ENCODE results near the gene UQCRC2. TPM values are rescaled to one million over a fixed set of nuclear protein-coding genes. Genes with fewer than 3 reads are reported as not detected.

The UQCRC2 gene
- total RNA-seq, 1 experiment from 2014 or later = 299 TPM

DNA sequence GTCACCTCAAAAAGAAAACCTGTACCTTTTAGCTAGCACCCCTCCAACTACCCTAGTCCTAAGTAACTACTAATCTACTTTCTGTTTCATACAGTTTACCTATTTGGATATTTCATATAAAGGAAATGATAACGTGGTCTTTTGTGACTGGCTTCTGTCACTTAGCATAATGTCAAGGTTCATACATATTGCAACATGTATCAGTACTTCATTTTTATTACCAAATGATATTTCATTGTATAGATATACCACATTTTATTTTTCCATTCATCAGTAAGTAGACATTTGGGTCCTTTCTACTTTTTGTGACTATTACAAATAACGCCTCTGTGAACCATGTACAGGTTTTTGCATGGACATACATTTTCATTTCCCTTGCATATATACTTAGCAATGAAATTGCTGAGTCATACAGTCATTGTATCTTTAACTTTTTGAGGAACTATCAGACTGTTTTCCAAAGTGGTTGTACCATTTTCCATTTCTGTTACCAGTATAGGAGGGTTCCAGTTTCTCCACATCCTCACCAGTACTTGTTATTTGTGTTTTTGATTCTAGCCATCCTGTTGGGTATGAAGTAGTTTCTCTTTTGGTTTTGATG is 78.4 kb downstream of the UQCRC2 start:
- no peak overlapping the region for H2AFZ ChIP-seq
- no peak for DNase-seq
- intact Hi-C loops (cut with micrococcal nuclease; ENCODE audit: unreplicated experiment) = no loop called here
- H3F3A ChIP-seq (ENCODE audit: insufficient read depth, low read depth) = peaks cover 11% of the 10 kb centered on the region
- no peaks in the 10 kb centered on the region for H3K27me3 ChIP-seq (ENCODE audit: insufficient read depth, low read depth)
- CTCF ChIA-PET = no interaction called here
- TF ChIP-seq CTCF (conservative IDR thresholded peaks at IDR 0.05) (no peak), EZH2 (IDR thresholded peaks at IDR 0.05; ENCODE audit: low read depth) (no peak)
- no TSS peak for BruUV-seq (replicated peaks)
- H3K9me2 ChIP-seq (ENCODE audit: insufficient read depth) = no peaks in the 10 kb centered on the region
- peaks cover 20% of the 10 kb centered on the region for H3K36me3 ChIP-seq (ENCODE audit: low read depth)
- no peaks in the 10 kb centered on the region for H4K20me1 ChIP-seq (ENCODE audit: insufficient read depth)
- peaks cover 47% of the 10 kb centered on the region for H3K4me1 ChIP-seq (replicated peaks; ENCODE audit: insufficient read depth)
- POLR2A ChIA-PET (ENCODE audit: unreplicated experiment) = interaction anchor here (0.5 kb wide), 1 partner anchor 33 kb away, joined by 5 read pairs; no protein-coding TSS in a partner anchor
- peaks cover 64% of the 10 kb centered on the region for H3K79me2 ChIP-seq (ENCODE audit: low read depth)
- H3K4me3 ChIP-seq = no peak overlapping the region
- H3K27ac ChIP-seq = no peak overlapping the region
- peaks cover 13% of the 10 kb centered on the region; the same call in 1 of the 2 replicates for H3K9me3 ChIP-seq (ENCODE audit: insufficient read depth, low read depth)
- H3K4me2 ChIP-seq = no peak overlapping the region

Other genes with a start within 250 kb of the UQCRC2 start
- 343 and 399 TPM in 2 replicates for gene NPIPB4, start 95.6 kb upstream of the UQCRC2 start, total RNA-seq (2021)
- not detected in 2 replicates for gene PDZD9, start 47.8 kb downstream of the UQCRC2 start, total RNA-seq (2021)
- gene MOSMO, start 54.8 kb downstream of the UQCRC2 start, total RNA-seq (2021) = 20.1 and 24.2 TPM in 2 replicates
- gene VWA3A, start 139.2 kb downstream of the UQCRC2 start, total RNA-seq (2021) = 0.73 and 0.83 TPM in 2 replicates
- gene SDR42E2, start 209.1 kb downstream of the UQCRC2 start, total RNA-seq (2021) = not detected in 2 replicates

Data from PC-9 (cell line).